GM19438 (cell line): ENCODE measurements around the gene DNAH12.
"Not testable (repeated sequence)": the region's sequence is repeated elsewhere in the genome, so short reads cannot be mapped to it uniquely, and the experiment has no call there.

Experiments used
- ATAC-seq: cut with Tn5 transposase; IDR thresholded peaks from one replicate; pipeline ENCODE4 v1.9.1; 2021; ENCODE audit warnings: low read depth; ENCODE audit not compliant: unreplicated experiment

The DNAH12 gene

GRCh38 chr3:57545636-57546268, 1.6 kb upstream of the DNAH12 start:
- no peak for ATAC-seq

- ATAC-seq, result no peak
Measured at GRCh38 chr3:57538465-57538864, 5.7 kb downstream of the DNAH12 start.

GRCh38 chr3:57530071-57530608, 14.0 kb downstream of the DNAH12 start:
- ATAC-seq, result no peak

- ATAC-seq, result no peak
Measured at GRCh38 chr3:57518276-57518915, 25.7 kb downstream of the DNAH12 start.

GRCh38 chr3:57512166-57512565, 32.0 kb downstream of the DNAH12 start:
- no peak for ATAC-seq

- no peak for ATAC-seq
Measured at GRCh38 chr3:57505901-57506300, 38.2 kb downstream of the DNAH12 start.

- ATAC-seq, result no peak
Measured at GRCh38 chr3:57500506-57500905, 43.6 kb downstream of the DNAH12 start.

GRCh38 chr3:57497904-57498303, 46.2 kb downstream of the DNAH12 start:
- ATAC-seq, result no peak

- no peak for ATAC-seq
Measured at GRCh38 chr3:57484563-57484962, 59.6 kb downstream of the DNAH12 start.

GRCh38 chr3:57477193-57477592, 67.0 kb downstream of the DNAH12 start:
- ATAC-seq, result not testable (repeated sequence)

- ATAC-seq, result no peak
Measured at GRCh38 chr3:57464801-57465200, 79.3 kb downstream of the DNAH12 start.

- no peak for ATAC-seq
Measured at GRCh38 chr3:57464011-57464410, 80.1 kb downstream of the DNAH12 start.

GRCh38 chr3:57451150-57451846, 92.8 kb downstream of the DNAH12 start:
- no peak for ATAC-seq

GRCh38 chr3:57449276-57449847, 94.8 kb downstream of the DNAH12 start:
- ATAC-seq, result not testable (repeated sequence)

GRCh38 chr3:57448489-57448888, 95.7 kb downstream of the DNAH12 start:
- ATAC-seq, result not testable (repeated sequence)

GRCh38 chr3:57446318-57446841, 97.8 kb downstream of the DNAH12 start:
- no peak for ATAC-seq

- no peak for ATAC-seq
Measured at GRCh38 chr3:57444469-57444868, 99.7 kb downstream of the DNAH12 start.

GRCh38 chr3:57440144-57440543, 104.0 kb downstream of the DNAH12 start:
- ATAC-seq, result not testable (repeated sequence)

- not testable (repeated sequence) for ATAC-seq
Measured at GRCh38 chr3:57438460-57438859, 105.7 kb downstream of the DNAH12 start.

- no peak for ATAC-seq
Measured at GRCh38 chr3:57436195-57436761, 107.9 kb downstream of the DNAH12 start.

- no peak for ATAC-seq
Measured at GRCh38 chr3:57434041-57434440, 110.1 kb downstream of the DNAH12 start.
